H9 (cell line): ENCODE results near the gene PAQR4. TPM values are rescaled to one million over a fixed set of nuclear protein-coding genes. Genes with fewer than 3 reads are reported as not detected.

Experiments used
- DNase-seq: peaks from one replicate; pipeline ENCODE4 v3.0.0-alpha.2; 2017
- H2AFZ ChIP-seq: one replicate; pipeline ENCODE4 v1.6.1; 2013; ENCODE audit warnings: mild to moderate bottlenecking, low read length, control low read depth, moderate library complexity
- H2AK5ac ChIP-seq: 2 replicates; pipeline ENCODE4 v1.6.1; 2013; ENCODE audit warnings: low read length, control low read depth, mixed read lengths; ENCODE audit not compliant: insufficient read length
- H2BK120ac ChIP-seq: one replicate; pipeline ENCODE4 v1.6.1; 2013; ENCODE audit warnings: low read depth, mild to moderate bottlenecking, low read length, control low read depth, inconsistent platforms; ENCODE audit not compliant: poor library complexity, severe bottlenecking
- H2BK12ac ChIP-seq: 2 replicates; pipeline ENCODE4 v1.6.1; 2013; ENCODE audit warnings: low read length, control low read depth, mixed read lengths, low read depth; ENCODE audit not compliant: insufficient read length
- H2BK15ac ChIP-seq: 2 replicates; pipeline ENCODE4 v1.6.1; 2013; ENCODE audit warnings: low read depth, low read length, control low read depth
- H2BK20ac ChIP-seq: one replicate; pipeline ENCODE4 v1.6.1; 2013; ENCODE audit warnings: low read depth, mild to moderate bottlenecking, low read length, control low read depth, inconsistent platforms; ENCODE audit not compliant: poor library complexity, severe bottlenecking
- H2BK5ac ChIP-seq: 2 replicates; pipeline ENCODE4 v1.6.1; 2013; ENCODE audit warnings: low read length, control low read depth, mixed read lengths; ENCODE audit not compliant: insufficient read length
- H3K14ac ChIP-seq: 2 replicates; pipeline ENCODE4 v1.6.1; 2013; ENCODE audit warnings: low read length, control low read depth; ENCODE audit not compliant: insufficient read depth
- H3K18ac ChIP-seq: 2 replicates; pipeline ENCODE4 v1.6.1; 2013; ENCODE audit warnings: low read depth, mild to moderate bottlenecking, mixed read lengths, low read length, control low read depth; ENCODE audit not compliant: insufficient read length
- H3K23ac ChIP-seq: 2 replicates; pipeline ENCODE4 v1.6.1; 2013; ENCODE audit warnings: low read length, control low read depth, mixed read lengths, low read depth; ENCODE audit not compliant: insufficient read length
- H3K23me2 ChIP-seq: 2 replicates; pipeline ENCODE4 v1.6.1; 2013; ENCODE audit warnings: low read depth, mild to moderate bottlenecking, mixed read lengths, low read length, control low read depth; ENCODE audit not compliant: insufficient read length, poor library complexity, severe bottlenecking
- H3K27ac ChIP-seq: 2 replicates; pipeline ENCODE4 v1.5.1; 2013; ENCODE audit warnings: low read length, control low read depth, mixed read lengths, low read depth; ENCODE audit not compliant: insufficient read length
- H3K27me3 ChIP-seq: 2 replicates; pipeline ENCODE4 v1.6.1; 2013; ENCODE audit warnings: low read length, control low read depth, inconsistent platforms; ENCODE audit not compliant: insufficient read depth
- H3K4ac ChIP-seq: 2 replicates; pipeline ENCODE4 v1.6.1; 2013; ENCODE audit warnings: low read depth, mild to moderate bottlenecking, control low read depth, inconsistent platforms, low read length, moderate library complexity
- H3K4me1 ChIP-seq: 2 replicates; pipeline ENCODE4 v1.6.1; 2013; ENCODE audit warnings: low read length, control low read depth, inconsistent platforms; ENCODE audit not compliant: insufficient read depth
- H3K4me2 ChIP-seq: 2 replicates; pipeline ENCODE4 v1.6.1; 2013; ENCODE audit warnings: low read length, control low read depth, mixed read lengths; ENCODE audit not compliant: insufficient read length, insufficient read depth
- H3K56ac ChIP-seq: 2 replicates; pipeline ENCODE4 v1.6.1; 2013; ENCODE audit warnings: low read depth, mild to moderate bottlenecking, mixed read lengths, low read length, control low read depth; ENCODE audit not compliant: insufficient read length
- H3K79me1 ChIP-seq: 2 replicates; pipeline ENCODE4 v1.6.1; 2013; ENCODE audit warnings: low read depth, mild to moderate bottlenecking, moderate library complexity, low read length, control low read depth, inconsistent platforms; ENCODE audit not compliant: insufficient read depth, poor library complexity, severe bottlenecking
- H3K79me2 ChIP-seq: 2 replicates; pipeline ENCODE4 v1.6.1; 2013; ENCODE audit warnings: low read length, control low read depth, inconsistent platforms; ENCODE audit not compliant: insufficient read depth
- H3K9ac ChIP-seq: 2 replicates; pipeline ENCODE4 v1.6.1; 2013; ENCODE audit warnings: low read length, control low read depth, mixed read lengths; ENCODE audit not compliant: insufficient read length; ENCODE audit errors: extremely low read depth
- H3K9me3 ChIP-seq: one replicate; pipeline ENCODE4 v1.6.1; 2013; ENCODE audit warnings: low read depth, low read length, inconsistent platforms; ENCODE audit not compliant: control insufficient read depth
- H3T11ph ChIP-seq: one replicate; pipeline ENCODE4 v1.6.1; 2013; ENCODE audit warnings: mild to moderate bottlenecking, low read length, control low read depth, inconsistent platforms
- H4K20me1 ChIP-seq: one replicate; pipeline ENCODE4 v1.6.1; 2013; ENCODE audit not compliant: control insufficient read depth, insufficient read length, insufficient read depth
- H4K5ac ChIP-seq: 2 replicates; pipeline ENCODE4 v1.6.1; 2013; ENCODE audit warnings: low read depth, mild to moderate bottlenecking, mixed read lengths, low read length, control low read depth; ENCODE audit not compliant: insufficient read length
- H4K8ac ChIP-seq: replicated peaks from 2 replicates; pipeline ENCODE4 v1.6.1; 2013; ENCODE audit warnings: low read length, control low read depth, mixed read lengths, low read depth; ENCODE audit not compliant: insufficient read length
- H4K91ac ChIP-seq: 2 replicates; pipeline ENCODE4 v1.6.1; 2013; ENCODE audit warnings: low read depth, mild to moderate bottlenecking, moderate library complexity, mixed read lengths, low read length, control low read depth; ENCODE audit not compliant: insufficient read length
- H3K27ac Mint-ChIP-seq, 3 experiments: 2 replicates in 2 of 3; 3 replicates in 1 of 3; pipeline ENCODE4 v1.8.0; 2020 to 2021; ENCODE audit warnings: mixed read lengths in 3 of 3, mild to moderate bottlenecking in 1 of 3, moderate library complexity in 1 of 3
- H3K27me3 Mint-ChIP-seq: 2 replicates; pipeline ENCODE4 v1.8.0; 2021; ENCODE audit warnings: low read depth, mild to moderate bottlenecking, moderate library complexity, mixed read lengths
- H3K36me3 Mint-ChIP-seq, 3 experiments: 2 replicates in 2 of 3; 3 replicates in 1 of 3; pipeline ENCODE4 v1.8.0; 2020 to 2021; ENCODE audit warnings: low read depth in 3 of 3, mixed read lengths in 3 of 3; ENCODE audit not compliant: insufficient read depth in 1 of 3
- H3K4me1 Mint-ChIP-seq, 2 experiments: 2 replicates each; pipeline ENCODE4 v1.8.0; 2020; ENCODE audit warnings: mixed read lengths in 2 of 2
- H3K4me3 Mint-ChIP-seq, 2 experiments: 2 replicates in 1 of 2; 3 replicates in 1 of 2; pipeline ENCODE4 v1.8.0; 2020 to 2021; ENCODE audit warnings: mild to moderate bottlenecking in 2 of 2, mixed read lengths in 2 of 2, moderate library complexity in 1 of 2
- H3K9me3 Mint-ChIP-seq, 2 experiments: 2 replicates in 1 of 2; 3 replicates in 1 of 2; pipeline ENCODE4 v1.8.0; 2020; ENCODE audit warnings: mild to moderate bottlenecking in 2 of 2, mixed read lengths in 2 of 2, moderate library complexity in 1 of 2
- whole genome bisulfite sequencing: extraction: QIAGEN DNeasy Blood & Tissue Kit; methylation state at CpG from one replicate; pipeline ENCODE4 v1.1.7; 2013; ENCODE audit warnings: missing lambda C conversion rate, low lambda C conversion rate, mixed read lengths; ENCODE audit not compliant: insufficient read length; ENCODE audit errors: extremely low coverage; 5-methylcytosine and 5-hydroxymethylcytosine counted together
- total RNA-seq: library from RNA; stranded (reverse); gene quantifications from 2 replicates; pipeline ENCODE4 v1.2.1, GENCODE V29; 2021
- TF ChIP-seq, protein P1 (sequence below): fragments of 200-600 bp; sonication (generic); conservative IDR thresholded peaks from 3 replicates; pipeline ENCODE4 v1.8.0; 2021; ENCODE audit warnings: antibody characterized with exemption, mild to moderate bottlenecking

PAQR4 gene
- total RNA-seq, 1 experiment from 2014 or later = 32.1 TPM

DNA sequence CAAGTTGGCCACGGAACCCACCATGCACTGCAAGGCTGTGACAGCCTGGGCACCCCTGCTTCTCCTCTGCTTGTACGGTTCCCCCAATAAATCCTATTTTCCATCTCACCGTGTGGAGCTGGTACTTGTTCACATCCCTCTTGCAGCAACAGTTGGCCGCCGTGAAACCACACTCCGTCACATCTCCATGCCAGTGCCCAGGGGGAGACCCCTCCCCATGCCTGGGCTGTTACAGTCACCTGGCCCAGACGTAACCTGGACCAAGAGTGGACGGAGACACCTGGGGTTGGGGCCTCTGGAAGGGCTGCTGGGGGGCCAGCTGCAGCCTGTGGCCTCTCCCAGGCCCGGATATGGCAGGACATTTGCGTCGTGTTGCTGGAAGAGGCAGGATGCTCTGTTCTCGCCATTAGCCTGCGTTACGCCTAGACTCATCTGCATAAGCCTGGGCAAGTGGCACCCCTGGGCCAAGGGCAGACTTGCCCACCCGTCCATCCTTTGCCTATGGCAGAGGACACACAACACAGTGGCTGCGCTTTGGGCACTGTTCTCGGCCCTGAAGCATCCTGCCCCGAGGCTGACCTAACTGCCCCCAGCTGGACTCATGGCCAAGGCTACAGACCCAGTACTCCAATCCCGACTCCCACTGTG lies 19.3 kb upstream of the PAQR4 start:
- no peak overlapping the region for H3K27ac ChIP-seq
- no peak overlapping the region for H3K9ac ChIP-seq
- H3K79me2 ChIP-seq = no peaks in the 10 kb centered on the region
- H3K27ac Mint-ChIP-seq = no peak overlapping the region
- no peak overlapping the region for H4K91ac ChIP-seq
- H2BK20ac ChIP-seq = no peak overlapping the region
- H4K8ac ChIP-seq = no peak overlapping the region
- H2BK5ac ChIP-seq = no peak overlapping the region
- no peak overlapping the region for H3K18ac ChIP-seq
- no peaks in the 10 kb centered on the region for H3K9me3 ChIP-seq
- H2BK120ac ChIP-seq = no peak overlapping the region
- H3K4ac ChIP-seq = no peak overlapping the region
- no peaks in the 10 kb centered on the region for H3K4me1 ChIP-seq
- H4K20me1 ChIP-seq = no peaks in the 10 kb centered on the region
- H3K27me3 Mint-ChIP-seq = peaks cover 2% of the 10 kb centered on the region; the same call in 1 of the 2 replicates
- H3K14ac ChIP-seq = no peak overlapping the region
- no peak overlapping the region for H2AFZ ChIP-seq
- no peak overlapping the region for H3K4me2 ChIP-seq
- H2AK5ac ChIP-seq = no peak overlapping the region
- peaks cover 0 to 9% (median 5%) of the 10 kb centered on the region in 3 experiments; a peak in 3 of 7 replicates for H3K36me3 Mint-ChIP-seq
- no peaks in the 10 kb centered on the region for H3K79me1 ChIP-seq
- H3K23ac ChIP-seq = no peak overlapping the region
- no peak overlapping the region for H2BK15ac ChIP-seq
- H2BK12ac ChIP-seq = no peak overlapping the region
- TF ChIP-seq, protein P1, sequence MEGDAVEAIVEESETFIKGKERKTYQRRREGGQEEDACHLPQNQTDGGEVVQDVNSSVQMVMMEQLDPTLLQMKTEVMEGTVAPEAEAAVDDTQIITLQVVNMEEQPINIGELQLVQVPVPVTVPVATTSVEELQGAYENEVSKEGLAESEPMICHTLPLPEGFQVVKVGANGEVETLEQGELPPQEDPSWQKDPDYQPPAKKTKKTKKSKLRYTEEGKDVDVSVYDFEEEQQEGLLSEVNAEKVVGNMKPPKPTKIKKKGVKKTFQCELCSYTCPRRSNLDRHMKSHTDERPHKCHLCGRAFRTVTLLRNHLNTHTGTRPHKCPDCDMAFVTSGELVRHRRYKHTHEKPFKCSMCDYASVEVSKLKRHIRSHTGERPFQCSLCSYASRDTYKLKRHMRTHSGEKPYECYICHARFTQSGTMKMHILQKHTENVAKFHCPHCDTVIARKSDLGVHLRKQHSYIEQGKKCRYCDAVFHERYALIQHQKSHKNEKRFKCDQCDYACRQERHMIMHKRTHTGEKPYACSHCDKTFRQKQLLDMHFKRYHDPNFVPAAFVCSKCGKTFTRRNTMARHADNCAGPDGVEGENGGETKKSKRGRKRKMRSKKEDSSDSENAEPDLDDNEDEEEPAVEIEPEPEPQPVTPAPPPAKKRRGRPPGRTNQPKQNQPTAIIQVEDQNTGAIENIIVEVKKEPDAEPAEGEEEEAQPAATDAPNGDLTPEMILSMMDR = no peak
- H3K9me3 Mint-ChIP-seq = no peaks in the 10 kb centered on the region; a peak in 2 of 5 replicates
- no peaks in the 10 kb centered on the region for H3K23me2 ChIP-seq
- H3K56ac ChIP-seq = no peak overlapping the region
- DNase-seq = no peak
- peaks cover 6% of the 10 kb centered on the region in 2 experiments for H3K4me1 Mint-ChIP-seq
- no peak overlapping the region for H3K4me3 Mint-ChIP-seq
- WGBS = no CpG with 5 or more reads among the region's 19 CpGs
- no peak overlapping the region for H3T11ph ChIP-seq
- no peak overlapping the region for H4K5ac ChIP-seq
- no peaks in the 10 kb centered on the region for H3K27me3 ChIP-seq
